Measurements from ENCODE around the gene NECTIN3.

The NECTIN3 gene

DNA sequence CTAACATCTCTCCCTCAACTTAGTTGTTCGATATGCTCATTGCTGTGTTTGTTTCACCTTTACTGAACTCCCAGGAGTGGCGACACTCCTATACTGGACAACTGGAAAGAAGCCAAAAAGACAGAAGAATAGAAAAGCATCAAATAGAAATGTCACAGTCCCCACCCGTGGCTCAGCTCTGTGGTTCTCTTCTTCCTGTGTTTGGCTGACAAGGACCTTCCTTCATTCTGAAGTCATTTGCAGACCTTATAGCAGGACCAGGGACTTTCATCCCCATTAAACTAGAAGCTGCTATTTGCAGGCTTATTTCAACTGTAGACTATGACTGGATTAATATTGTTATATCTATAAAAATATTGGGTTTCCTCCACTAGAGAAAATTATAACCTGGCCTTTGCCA is 125.9 kb downstream of the NECTIN3 start:
- no peak for DNase-seq (ENCODE audit: low read depth, low spot score)

DNA sequence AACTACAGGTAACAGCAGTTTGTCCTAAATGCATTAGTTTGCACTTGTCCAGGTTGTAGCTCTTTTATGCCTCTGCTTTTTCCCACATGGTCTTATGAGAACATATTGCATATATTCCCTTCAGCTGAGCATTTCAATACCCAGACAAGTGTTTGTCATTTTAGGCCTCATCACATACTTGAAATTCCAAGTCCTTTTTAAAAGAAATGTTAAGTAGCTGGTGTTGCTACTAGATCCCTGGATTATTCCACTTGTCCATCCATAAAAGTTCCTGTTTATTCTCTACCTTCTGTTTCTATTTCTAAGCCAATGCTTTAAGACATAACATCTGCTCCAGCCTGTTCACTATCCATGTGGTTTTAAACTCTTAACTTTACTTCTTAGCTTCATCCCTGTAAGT is 128.4 kb downstream of the NECTIN3 start:
- DNase-seq (ENCODE audit: low read depth, low spot score), result no peak

DNA sequence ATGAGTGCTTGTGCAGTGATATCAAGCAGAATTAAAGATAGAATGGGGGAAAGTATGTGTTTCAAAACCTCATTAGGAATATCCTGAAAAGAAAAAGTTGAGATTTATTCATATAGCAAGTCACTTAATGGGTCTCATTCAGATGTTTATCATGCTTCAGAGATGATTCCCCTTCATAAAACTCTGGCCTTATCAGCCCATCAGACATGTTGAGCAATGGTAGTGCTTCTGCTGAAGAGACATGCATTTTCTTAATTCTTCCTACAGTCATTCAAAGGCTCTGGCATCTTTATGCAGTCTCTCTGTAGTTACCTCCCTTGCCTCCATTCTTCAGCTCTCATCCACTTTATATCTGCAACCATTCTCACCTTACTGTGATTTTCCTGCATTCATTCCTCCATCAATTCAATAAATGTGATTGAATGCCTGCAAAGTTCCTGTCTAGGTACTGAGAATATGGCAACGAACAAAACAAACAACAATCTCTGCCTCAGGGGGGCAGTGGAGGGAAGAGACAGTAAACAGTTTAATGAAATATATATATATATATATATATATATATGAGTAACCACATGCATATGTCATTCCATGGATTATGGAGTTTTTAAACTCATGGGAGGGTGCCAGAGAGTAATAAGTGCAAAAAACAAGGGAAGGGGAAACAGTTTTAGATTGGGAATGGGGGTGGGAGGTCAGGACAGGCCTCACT is 138.5 kb downstream of the NECTIN3 start:
- no peak for DNase-seq (ENCODE audit: low read depth, low spot score)

DNA sequence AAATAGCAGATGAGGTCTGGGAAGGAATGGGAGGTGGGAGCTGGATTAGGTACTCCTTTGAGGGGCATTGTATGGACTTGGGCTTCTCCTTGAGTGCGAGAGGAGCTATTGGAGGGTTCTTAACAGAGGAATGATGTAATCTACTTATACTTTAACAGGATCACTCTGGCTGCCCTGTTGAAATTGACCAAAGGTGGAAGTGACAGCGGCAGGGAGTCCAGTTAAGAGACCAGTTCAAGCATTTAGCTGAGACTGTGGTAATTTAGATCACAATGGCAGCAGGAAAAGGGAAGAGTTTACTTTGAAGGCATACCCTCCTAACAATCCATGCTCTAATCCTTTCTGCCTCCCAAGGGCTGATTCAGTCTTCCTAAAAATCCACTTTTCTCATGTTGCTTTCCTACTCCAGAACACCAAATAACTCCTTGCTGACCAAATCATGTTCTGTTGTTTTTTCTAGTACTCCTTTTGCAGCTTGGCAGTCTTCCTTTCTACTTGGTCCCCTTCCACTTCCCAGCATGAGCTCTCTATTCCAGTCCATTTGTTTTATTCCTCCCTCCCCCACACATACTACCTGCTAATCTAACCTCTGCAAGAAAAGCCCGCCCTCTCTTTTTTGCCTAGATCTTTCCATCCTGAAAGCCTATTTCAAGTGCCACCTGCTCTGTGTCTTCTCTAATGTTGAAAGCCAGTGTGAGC is 139.4 kb downstream of the NECTIN3 start:
- peak; percentile 71 for DNase-seq (ENCODE audit: low read depth, low spot score)

DNA sequence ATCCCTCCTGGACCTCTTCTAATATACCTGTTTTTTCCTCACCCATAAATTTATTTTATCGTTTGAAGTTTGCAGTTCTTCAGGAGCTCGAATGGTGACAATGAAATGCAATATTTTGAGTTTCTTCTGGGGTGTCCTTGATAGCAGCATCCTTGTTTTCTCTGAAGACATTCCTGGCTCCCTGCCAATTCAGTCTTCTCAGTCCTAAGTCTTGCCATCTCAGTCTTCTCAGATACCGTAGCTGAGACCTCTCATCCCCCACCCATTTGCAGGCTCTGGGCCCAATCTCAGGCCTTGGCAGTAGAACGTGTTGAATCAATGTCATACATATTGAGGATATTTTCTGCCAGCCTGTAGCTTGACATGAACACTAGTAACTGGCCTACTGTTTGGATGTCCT is 140.9 kb downstream of the NECTIN3 start:
- DNase-seq (ENCODE audit: low read depth, low spot score), result no peak

DNA sequence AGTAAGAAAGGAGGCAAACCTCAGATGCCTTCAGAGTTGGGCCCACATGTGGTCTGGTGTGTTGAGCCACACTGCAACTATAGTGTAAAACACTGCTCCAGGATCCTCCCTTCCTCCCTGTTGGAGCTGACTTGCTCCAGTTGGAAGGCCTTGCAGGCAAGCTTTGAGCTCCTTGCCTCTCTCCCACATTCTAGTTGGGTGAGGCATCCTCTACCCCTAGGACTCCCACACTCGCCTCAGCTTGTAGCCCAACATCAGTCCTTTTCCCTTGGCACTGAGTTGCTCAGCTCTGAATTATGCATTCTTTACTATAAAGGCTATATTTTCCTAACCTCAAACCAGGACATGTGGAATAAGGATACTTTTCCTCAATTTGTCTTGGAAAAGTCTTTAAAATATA is 143.9 kb downstream of the NECTIN3 start:
- DNase-seq (ENCODE audit: low read depth, low spot score), result no peak

DNA sequence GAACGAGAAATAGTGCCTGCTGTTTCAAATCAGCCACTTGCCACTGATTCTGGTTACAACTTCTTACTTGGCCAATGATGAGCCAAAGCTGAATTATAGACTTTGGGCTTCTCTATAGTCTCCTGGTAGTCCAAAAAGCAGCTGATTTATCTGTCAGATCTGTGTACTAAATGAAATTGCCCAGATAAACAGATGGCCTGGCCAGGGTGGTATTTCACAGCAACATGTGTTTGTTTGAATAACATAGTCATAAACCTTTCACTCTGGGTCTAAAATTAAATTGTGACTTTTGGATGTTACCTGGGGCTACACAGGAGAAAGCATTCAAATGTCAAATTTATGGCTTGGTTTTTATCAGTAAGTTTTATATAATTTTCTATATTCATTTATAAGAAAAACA is 147.0 kb downstream of the NECTIN3 start:
- DNase-seq (ENCODE audit: low read depth, low spot score), result no peak

DNA sequence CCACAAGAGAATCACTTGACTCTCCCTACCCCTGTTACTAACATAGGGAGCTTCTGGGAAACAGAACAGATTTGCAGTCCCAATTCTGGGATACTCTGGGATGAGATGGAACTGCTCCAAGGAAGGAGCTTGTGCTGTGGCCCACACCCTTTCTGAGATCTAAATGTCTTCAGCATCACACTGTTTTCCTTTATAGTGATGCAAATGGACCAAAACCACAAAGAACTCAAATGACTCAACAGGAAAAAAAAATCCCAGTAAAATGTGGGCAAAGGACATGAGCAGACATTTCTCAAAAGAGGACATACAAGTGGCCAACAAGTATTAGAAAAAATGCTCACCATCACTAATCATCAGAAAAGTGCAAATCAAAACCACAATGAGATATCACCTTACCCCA is 155.6 kb downstream of the NECTIN3 start:
- DNase-seq (ENCODE audit: low read depth, low spot score), result peak; percentile 85

DNA sequence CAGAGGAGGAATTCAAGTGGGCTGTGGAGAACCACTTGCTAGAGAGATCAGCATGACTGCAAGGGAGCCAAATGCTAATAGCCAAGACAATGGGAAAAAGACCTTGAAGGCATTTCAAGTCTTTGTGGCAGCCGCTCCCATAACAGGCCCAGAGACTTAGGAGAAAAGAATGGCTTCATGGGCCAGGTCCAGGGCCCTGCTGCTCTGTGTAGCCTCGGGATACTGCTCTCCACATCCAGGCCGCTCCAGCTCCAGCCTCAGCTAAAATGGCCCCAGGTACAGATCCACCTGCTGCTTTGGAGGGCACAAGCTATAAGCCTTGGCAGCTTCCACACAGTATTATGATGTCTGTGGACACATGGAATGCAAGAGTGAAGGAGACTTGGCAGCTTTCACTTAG is 157.7 kb downstream of the NECTIN3 start:
- DNase-seq (ENCODE audit: low read depth, low spot score), result peak; percentile 67

DNA sequence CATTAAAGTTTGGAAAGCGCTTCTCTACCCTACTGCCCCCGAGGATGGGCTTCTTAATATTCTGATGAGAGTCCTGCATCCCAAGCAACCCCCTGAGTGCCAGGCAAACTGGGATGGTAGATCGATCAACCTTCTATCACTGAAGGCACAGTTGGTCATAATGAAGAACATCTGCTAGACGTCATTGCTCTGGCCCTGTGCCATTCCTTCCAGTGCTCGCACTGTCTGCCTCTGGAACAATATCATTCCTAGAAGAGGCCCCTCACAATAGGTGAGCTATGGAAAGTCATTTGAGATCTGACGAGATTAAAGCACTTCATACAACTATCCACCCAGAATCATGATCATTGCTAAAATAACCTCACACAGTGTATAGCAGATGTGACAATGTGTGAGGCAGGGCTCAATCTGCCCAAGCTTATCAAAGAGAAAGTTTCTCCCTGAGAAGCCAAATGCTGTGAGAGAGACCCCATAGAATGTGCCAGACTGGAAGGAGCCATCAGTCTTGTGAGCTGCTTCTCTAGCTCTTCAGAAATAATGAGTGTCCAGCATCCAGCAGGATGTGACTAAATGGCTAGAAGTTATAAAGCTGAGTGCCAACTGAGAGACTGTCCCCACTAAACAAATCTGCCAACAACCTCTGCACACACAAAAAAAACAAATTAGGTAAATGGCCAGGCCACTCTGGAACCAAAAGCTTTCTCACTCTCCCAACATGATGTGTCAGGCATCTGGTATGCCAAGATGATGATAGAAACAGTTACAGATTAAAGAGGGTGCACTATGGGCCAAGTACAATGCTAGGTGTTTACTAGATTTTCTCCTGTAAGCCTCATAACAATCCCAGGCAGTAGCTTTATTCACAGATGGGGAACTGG is 165.5 kb downstream of the NECTIN3 start:
- DNase-seq (ENCODE audit: low read depth, low spot score), result peak; percentile 71

DNA sequence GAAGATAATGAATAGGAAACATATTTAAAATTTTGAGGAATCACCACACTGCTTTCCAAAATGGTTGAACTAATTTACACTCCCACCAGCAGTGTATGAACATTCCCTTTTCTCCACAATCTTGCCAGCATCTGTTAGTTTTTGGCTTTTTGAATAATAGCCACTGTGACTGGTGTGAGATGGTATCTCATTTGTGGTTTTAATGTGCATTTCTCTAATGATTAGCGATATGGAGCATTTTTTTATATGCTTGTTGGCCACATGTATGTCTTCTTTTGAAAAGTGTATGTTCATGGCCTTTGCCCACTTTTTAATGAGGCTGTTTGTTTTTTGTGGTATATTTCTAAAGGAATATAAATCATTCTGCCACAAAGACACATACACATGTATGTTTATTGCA is 166.3 kb downstream of the NECTIN3 start:
- peak; percentile 25 for DNase-seq (ENCODE audit: low read depth, low spot score)

DNA sequence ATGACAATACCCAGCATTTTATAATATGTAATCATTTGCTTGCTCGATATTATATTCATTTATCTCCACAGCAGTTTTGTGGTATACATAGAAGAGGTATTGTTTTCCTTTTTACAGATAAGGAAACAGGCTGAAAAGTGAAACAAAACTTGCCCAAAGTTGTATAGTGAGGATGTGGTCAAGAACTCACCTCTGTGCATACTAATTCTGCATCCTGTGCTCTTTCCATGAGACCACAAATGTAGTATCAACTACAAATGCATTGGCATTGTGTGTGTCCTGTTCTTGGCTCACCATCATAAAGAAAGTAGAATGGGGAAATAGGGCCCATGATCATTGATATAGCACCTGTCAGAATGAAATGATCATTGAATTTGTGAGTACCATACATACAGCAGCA is 167.3 kb downstream of the NECTIN3 start:
- DNase-seq (ENCODE audit: low read depth, low spot score), result no peak

DNA sequence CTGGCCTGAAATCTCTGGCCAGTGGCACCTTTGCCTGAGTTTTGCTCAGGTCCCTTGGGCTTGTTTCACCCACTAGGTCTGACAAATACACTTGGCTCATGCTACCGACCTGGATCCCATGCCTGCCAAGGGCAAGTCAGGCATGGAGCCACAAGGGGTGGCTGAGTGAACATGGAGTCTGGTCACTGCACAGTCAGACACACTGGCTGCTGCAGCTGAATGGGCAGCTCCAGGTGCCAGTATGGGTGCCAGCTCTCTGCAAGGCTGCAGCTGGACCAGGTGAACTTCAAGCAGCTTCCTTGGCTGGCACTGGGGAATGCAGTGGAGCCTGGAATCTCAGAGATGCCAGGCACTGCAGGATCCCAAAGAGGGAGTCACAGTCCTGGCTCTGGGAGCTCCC is 170.3 kb downstream of the NECTIN3 start:
- DNase-seq (ENCODE audit: low read depth, low spot score), result no peak

Data from astrocyte of the hippocampus (primary cell).